Kidney (tissue), 14 donors: ENCODE results near the gene SLC13A5. TPM values are rescaled to one million over a fixed set of nuclear protein-coding genes. Genes with fewer than 3 reads are reported as not detected.

Experiments used
- DNase-seq, 5 donors: peaks; one replicate each; pipeline ENCODE4 v3.0.0-alpha.2; 2013 to 2020
- FAIRE-seq: peaks from 2 replicates; lab custom pipeline; 2012; peaks lifted over from hg19 to GRCh38; lab: Jason Lieb, UNC
- H3K27ac ChIP-seq, 2 donors: one replicate each; pipeline ENCODE4 v1.7.0; 2013; ENCODE audit warnings: low read depth in 2 of 2, low read length in 2 of 2, inconsistent platforms in 1 of 2
- H3K27me3 ChIP-seq: one replicate; pipeline ENCODE4 v1.7.1; 2013; ENCODE audit warnings: low read length, inconsistent platforms; ENCODE audit not compliant: control insufficient read depth, insufficient read depth
- H3K36me3 ChIP-seq, 3 donors: one replicate each; pipeline versions ENCODE4 v1.7.0 to v1.7.1; 2013; ENCODE audit warnings: low read length in 3 of 3, control low read depth in 1 of 3, inconsistent platforms in 1 of 3; ENCODE audit not compliant: insufficient read depth in 3 of 3, control insufficient read depth in 2 of 3
- H3K4me1 ChIP-seq, 3 donors: one replicate each; pipeline versions ENCODE4 v1.7.0 to v1.7.1; 2013; ENCODE audit warnings: low read length in 3 of 3, inconsistent platforms in 1 of 3, low read depth in 1 of 3; ENCODE audit not compliant: control insufficient read depth in 2 of 3, insufficient read depth in 2 of 3
- H3K4me3 ChIP-seq, 3 donors: one replicate each; pipeline versions ENCODE4 v1.7.0 to v1.8.1; 2013; ENCODE audit warnings: low read length in 3 of 3, control low read depth in 1 of 3, inconsistent platforms in 1 of 3
- H3K9ac ChIP-seq, 3 donors: one replicate each; pipeline versions ENCODE4 v1.7.0 to v1.7.1; 2013; ENCODE audit warnings: low read length in 3 of 3, control low read depth in 1 of 3, inconsistent platforms in 1 of 3
- H3K9me3 ChIP-seq, 3 donors: one replicate each; pipeline versions ENCODE4 v1.7.0 to v1.7.1; 2013; ENCODE audit warnings: low read length in 3 of 3, control low read depth in 1 of 3, inconsistent platforms in 1 of 3; ENCODE audit not compliant: control insufficient read depth in 2 of 3, insufficient read depth in 1 of 3
- intact Hi-C: fragments of 100-400 bp; cut with DNase I; formaldehyde crosslinking; loops from one replicate; pipeline ENCODE4 v1.11.1; 2022
- polyA plus RNA-seq: library from polyadenylated mRNA; stranded (reverse); fragments of 350-450 nt; fragmentation: Illumina TruSeq; extraction: RNeasy Lipid Tissue Mini Kit (QIAGEN cat#74804); gene quantifications from one replicate; pipeline ENCODE4 v1.2.3, GENCODE V29; 2014; ENCODE audit warnings: low read depth, low replicate concordance; ENCODE audit not compliant: insufficient read depth
- total RNA-seq: library from RNA; stranded (reverse); fragmentation: NEBNext Ultra II Directional; extraction: Animal tissue kit (Norgen Biotek cat#: 25700); gene quantifications from one replicate; pipeline ENCODE4 v1.2.1, GENCODE V29; 2021
- TF ChIP-seq, protein P1 (sequence below): IDR thresholded peaks from 3 replicates; pipeline ENCODE4 v1.5.1; 2012; ENCODE audit warnings: mild to moderate bottlenecking, moderate library complexity, borderline replicate concordance; ENCODE audit not compliant: insufficient read depth; ENCODE audit errors: extremely low read depth
- donor health status: control.
- donor health status: control.
- donor health status: control.
- donor health status: control.
- donor health status: control.
- donor health status: DM: yes; HTN: yes; CAD: no.
- donor health status: Normal renal cell carcinoma (clear cell type).

SLC13A5 gene
- total and polyA plus RNA-seq, 2 donors from 2014 or later = not detected

DNA sequence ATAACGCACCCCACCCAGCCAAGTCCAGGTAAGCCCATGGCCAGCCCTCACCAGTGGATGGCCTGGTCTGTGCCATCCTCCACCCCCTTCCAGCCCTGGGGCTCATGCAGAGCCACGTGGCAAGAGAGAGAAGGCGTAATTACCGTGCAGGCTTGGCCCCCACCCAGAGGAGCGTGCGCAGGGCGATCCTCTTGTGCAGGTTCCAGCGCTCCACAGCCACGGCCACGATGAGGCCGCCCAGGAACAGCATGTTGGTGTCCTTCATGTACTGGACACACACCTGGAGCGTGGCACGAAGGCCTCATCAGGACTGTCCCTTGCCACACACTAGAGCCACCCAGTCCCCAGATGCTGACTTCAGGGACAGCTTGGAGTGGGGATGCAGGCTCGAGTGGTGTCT lies 6.7 kb downstream of the SLC13A5 start:
- TF ChIP-seq, protein P1, sequence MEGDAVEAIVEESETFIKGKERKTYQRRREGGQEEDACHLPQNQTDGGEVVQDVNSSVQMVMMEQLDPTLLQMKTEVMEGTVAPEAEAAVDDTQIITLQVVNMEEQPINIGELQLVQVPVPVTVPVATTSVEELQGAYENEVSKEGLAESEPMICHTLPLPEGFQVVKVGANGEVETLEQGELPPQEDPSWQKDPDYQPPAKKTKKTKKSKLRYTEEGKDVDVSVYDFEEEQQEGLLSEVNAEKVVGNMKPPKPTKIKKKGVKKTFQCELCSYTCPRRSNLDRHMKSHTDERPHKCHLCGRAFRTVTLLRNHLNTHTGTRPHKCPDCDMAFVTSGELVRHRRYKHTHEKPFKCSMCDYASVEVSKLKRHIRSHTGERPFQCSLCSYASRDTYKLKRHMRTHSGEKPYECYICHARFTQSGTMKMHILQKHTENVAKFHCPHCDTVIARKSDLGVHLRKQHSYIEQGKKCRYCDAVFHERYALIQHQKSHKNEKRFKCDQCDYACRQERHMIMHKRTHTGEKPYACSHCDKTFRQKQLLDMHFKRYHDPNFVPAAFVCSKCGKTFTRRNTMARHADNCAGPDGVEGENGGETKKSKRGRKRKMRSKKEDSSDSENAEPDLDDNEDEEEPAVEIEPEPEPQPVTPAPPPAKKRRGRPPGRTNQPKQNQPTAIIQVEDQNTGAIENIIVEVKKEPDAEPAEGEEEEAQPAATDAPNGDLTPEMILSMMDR = no peak
- no peak for FAIRE-seq
- H3K9ac ChIP-seq = no peak overlapping the region
- H3K27ac ChIP-seq = no peak overlapping the region
- H3K4me1 ChIP-seq = no peaks in the 10 kb centered on the region
- peaks cover 2% of the 10 kb centered on the region for H3K27me3 ChIP-seq
- no peak for DNase-seq
- H3K36me3 ChIP-seq = no peaks in the 10 kb centered on the region
- H3K9me3 ChIP-seq = no peaks in the 10 kb centered on the region
- intact Hi-C loops = no loop called here
- H3K4me3 ChIP-seq = no peak overlapping the region

DNA sequence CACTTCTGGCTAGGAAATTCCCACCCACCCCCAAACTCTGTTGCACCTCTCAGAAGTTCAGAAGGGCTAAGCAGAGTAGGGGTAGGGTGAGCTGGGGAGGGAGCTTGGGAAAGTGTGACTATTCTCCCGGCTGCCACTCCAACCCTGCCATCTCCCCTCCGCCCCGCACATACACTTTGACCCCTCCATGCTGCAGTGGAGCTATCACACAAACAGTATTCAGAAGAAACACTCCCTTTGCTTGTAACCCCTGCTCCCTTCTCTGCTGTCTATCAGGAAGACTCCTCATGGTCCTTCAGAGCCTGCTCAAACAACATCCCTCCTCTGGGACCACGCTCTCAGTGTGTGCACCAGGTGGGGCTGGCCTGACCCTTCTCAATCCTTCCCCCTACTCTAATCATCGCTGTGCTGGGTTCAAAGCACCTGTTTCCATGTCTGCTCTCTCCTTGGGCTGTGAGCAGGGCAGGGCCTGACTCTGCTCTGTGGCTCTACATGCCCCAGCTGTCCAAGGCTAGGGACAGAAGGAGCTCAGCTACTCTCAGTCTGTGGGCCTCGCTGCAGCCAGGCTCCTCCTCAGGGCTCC lies 8.6 kb downstream of the SLC13A5 start:
- Histone ChIP-seq H3K4me1 (no peaks in the 10 kb centered on the region), H3K27ac (no peak overlapping the region), H3K4me3 (no peak overlapping the region), H3K36me3 (no peaks in the 10 kb centered on the region), H3K9me3 (no peaks in the 10 kb centered on the region), H3K9ac (no peak overlapping the region), H3K27me3 (no peaks in the 10 kb centered on the region)
- DNase-seq = no peak
- TF ChIP-seq, protein P1 = no peak
- intact Hi-C loops = no loop called here
- no peak for FAIRE-seq

DNA sequence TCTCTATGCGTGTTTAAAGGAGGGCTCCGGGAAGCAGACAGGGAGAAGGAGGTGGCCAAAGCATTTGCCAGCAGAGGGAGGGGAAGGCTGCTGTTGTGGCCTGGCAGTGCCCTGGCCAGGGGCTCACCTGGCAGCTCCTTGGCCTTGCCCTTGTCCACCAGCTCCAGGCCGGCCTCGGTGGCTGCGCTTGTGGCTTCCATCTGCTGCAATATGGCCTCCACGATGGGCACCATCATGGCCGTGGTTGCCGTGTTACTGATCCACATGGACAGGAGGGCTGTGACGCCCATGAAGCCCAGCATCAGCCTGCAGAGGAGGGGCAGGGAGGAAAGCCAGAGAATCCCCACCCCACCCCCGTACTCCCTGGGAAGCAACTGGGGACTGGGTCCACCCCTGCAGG lies 9.4 kb downstream of the SLC13A5 start:
- DNase-seq (no peak), FAIRE-seq (no peak)
- Histone ChIP-seq H3K27ac (no peak overlapping the region), H3K27me3 (no peaks in the 10 kb centered on the region), H3K4me1 (no peaks in the 10 kb centered on the region), H3K9me3 (no peaks in the 10 kb centered on the region), H3K9ac (no peak overlapping the region), H3K36me3 (no peaks in the 10 kb centered on the region), H3K4me3 (no peak overlapping the region)
- TF ChIP-seq, protein P1 = no peak
- intact Hi-C loops = no loop called here
